Glutamatergic neuron (in vitro differentiated cells): ENCODE results near the gene ROS1. TPM values are rescaled to one million over a fixed set of nuclear protein-coding genes. Genes with fewer than 3 reads are reported as not detected.

Source experiments
- DNase-seq: peaks from one replicate; pipeline ENCODE4 v3.0.0; 2022
- H3K27ac Mint-ChIP-seq: one replicate; pipeline ENCODE4 v1.8.0; 2020; ENCODE audit warnings: mild to moderate bottlenecking, mixed read lengths, inconsistent platforms; ENCODE audit not compliant: unreplicated experiment
- H3K27me3 Mint-ChIP-seq: one replicate; pipeline ENCODE4 v1.8.0; 2020; ENCODE audit warnings: mild to moderate bottlenecking, moderate library complexity, mixed read lengths, inconsistent platforms; ENCODE audit not compliant: unreplicated experiment
- H3K36me3 Mint-ChIP-seq: one replicate; pipeline ENCODE4 v1.8.0; 2020; ENCODE audit warnings: mild to moderate bottlenecking, mixed read lengths, inconsistent platforms; ENCODE audit not compliant: unreplicated experiment
- H3K4me1 Mint-ChIP-seq: one replicate; pipeline ENCODE4 v1.8.0; 2020; ENCODE audit warnings: mild to moderate bottlenecking, low read depth, mixed read lengths, inconsistent platforms; ENCODE audit not compliant: unreplicated experiment
- H3K4me3 Mint-ChIP-seq: one replicate; pipeline ENCODE4 v1.8.0; 2020; ENCODE audit warnings: mild to moderate bottlenecking, mixed read lengths, inconsistent platforms; ENCODE audit not compliant: unreplicated experiment
- H3K9me3 Mint-ChIP-seq: one replicate; pipeline ENCODE4 v1.8.0; 2020; ENCODE audit warnings: mild to moderate bottlenecking, moderate library complexity, mixed read lengths, inconsistent platforms; ENCODE audit not compliant: unreplicated experiment
- total RNA-seq: library from RNA; stranded (reverse); fragmentation: NEBNext Ultra II Directional; extraction: Animal tissue kit (Norgen Biotek cat#: 25700); gene quantifications from one replicate; pipeline ENCODE4 v1.2.1, GENCODE V29; 2021; ENCODE audit not compliant: unreplicated experiment
- TF ChIP-seq, protein P1 (sequence below): fragments of 200-600 bp; sonication (generic); IDR thresholded peaks from one replicate; pipeline ENCODE4 v1.5.0; 2021; ENCODE audit not compliant: partially characterized antibody, unreplicated experiment

ROS1 gene
- total RNA-seq, 1 donor from 2014 or later: not detected

DNA sequence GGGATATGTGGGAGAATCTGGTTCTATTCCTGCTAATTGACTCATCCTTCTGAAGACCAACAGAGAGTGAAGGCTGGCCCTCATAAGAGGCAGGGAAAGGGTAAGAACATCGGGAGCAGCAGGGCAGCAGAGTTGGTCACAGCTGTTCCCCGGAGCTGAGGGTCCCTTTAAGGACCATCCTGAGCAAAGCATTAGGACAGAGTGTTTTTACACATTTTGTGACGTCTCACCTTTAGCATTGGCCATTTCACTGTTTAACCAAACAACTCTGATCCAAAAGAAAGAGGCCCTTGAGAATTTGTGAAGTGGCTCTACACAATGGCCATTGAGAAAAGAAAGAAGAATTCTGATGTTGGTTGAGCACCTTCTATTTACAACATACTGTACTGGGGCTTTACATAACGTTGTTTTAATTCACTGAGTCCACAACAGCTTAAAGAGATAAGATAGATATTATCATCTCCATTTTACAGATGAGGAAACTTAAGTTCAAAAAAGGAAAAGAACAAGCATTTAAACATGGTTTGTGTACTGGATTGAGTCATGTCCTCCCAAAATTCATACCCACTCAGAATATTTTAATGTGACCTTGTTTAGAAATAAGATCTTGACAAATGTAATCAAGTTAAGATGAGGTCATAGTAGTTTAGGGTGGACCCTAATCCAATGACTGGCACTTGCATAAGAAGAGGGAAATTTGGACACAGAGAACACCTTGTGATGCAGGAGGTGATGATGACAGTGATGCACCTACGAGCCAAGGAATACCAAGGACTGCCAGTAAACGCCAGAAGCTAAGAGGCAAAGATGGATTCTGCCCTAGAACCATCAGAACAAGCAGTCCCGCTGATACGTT is 98.4 kb downstream of the ROS1 start:
- H3K4me1 Mint-ChIP-seq: no peaks in the 10 kb centered on the region
- no peak for DNase-seq
- no peak overlapping the region for H3K4me3 Mint-ChIP-seq
- TF ChIP-seq, protein P1, sequence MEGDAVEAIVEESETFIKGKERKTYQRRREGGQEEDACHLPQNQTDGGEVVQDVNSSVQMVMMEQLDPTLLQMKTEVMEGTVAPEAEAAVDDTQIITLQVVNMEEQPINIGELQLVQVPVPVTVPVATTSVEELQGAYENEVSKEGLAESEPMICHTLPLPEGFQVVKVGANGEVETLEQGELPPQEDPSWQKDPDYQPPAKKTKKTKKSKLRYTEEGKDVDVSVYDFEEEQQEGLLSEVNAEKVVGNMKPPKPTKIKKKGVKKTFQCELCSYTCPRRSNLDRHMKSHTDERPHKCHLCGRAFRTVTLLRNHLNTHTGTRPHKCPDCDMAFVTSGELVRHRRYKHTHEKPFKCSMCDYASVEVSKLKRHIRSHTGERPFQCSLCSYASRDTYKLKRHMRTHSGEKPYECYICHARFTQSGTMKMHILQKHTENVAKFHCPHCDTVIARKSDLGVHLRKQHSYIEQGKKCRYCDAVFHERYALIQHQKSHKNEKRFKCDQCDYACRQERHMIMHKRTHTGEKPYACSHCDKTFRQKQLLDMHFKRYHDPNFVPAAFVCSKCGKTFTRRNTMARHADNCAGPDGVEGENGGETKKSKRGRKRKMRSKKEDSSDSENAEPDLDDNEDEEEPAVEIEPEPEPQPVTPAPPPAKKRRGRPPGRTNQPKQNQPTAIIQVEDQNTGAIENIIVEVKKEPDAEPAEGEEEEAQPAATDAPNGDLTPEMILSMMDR: no peak
- no peaks in the 10 kb centered on the region for H3K27me3 Mint-ChIP-seq
- H3K27ac Mint-ChIP-seq: no peak overlapping the region
- no peaks in the 10 kb centered on the region for H3K9me3 Mint-ChIP-seq
- H3K36me3 Mint-ChIP-seq: no peaks in the 10 kb centered on the region

GRCh38 chr6:117326396-117326795 is 99.3 kb downstream of the ROS1 start:
- Mint-ChIP-seq H3K27ac (no peak overlapping the region), H3K4me3 (no peak overlapping the region), H3K9me3 (no peaks in the 10 kb centered on the region), H3K27me3 (no peaks in the 10 kb centered on the region), H3K36me3 (no peaks in the 10 kb centered on the region), H3K4me1 (no peaks in the 10 kb centered on the region)
- TF ChIP-seq, protein P1: no peak
- DNase-seq: no peak

GRCh38 chr6:117317261-117317660 is 108.5 kb downstream of the ROS1 start:
- no peak overlapping the region for H3K4me3 Mint-ChIP-seq
- no peak overlapping the region for H3K27ac Mint-ChIP-seq
- peaks cover 1% of the 10 kb centered on the region for H3K9me3 Mint-ChIP-seq
- H3K36me3 Mint-ChIP-seq: no peaks in the 10 kb centered on the region
- TF ChIP-seq, protein P1: peak; percentile 23
- H3K27me3 Mint-ChIP-seq: no peaks in the 10 kb centered on the region
- no peak for DNase-seq
- H3K4me1 Mint-ChIP-seq: no peaks in the 10 kb centered on the region

GRCh38 chr6:117311726-117312125 is 114.0 kb downstream of the ROS1 start:
- Mint-ChIP-seq H3K36me3 (no peaks in the 10 kb centered on the region), H3K9me3 (peaks cover 2% of the 10 kb centered on the region), H3K27me3 (no peaks in the 10 kb centered on the region), H3K27ac (no peak overlapping the region), H3K4me1 (no peaks in the 10 kb centered on the region), H3K4me3 (no peak overlapping the region)
- no peak for DNase-seq
- TF ChIP-seq, protein P1: no peak

- Mint-ChIP-seq H3K27me3 (no peaks in the 10 kb centered on the region), H3K36me3 (no peaks in the 10 kb centered on the region)
- DNase-seq: no peak
Observed at GRCh38 chr6:117311310-117311709, 114.4 kb downstream of the ROS1 start.

More at GRCh38 chr6:117311310-117311709, 114.4 kb downstream of the ROS1 start:
- no peak overlapping the region for H3K4me3 Mint-ChIP-seq
- TF ChIP-seq, protein P1: no peak
- H3K27ac Mint-ChIP-seq: no peak overlapping the region
- peaks cover 2% of the 10 kb centered on the region for H3K9me3 Mint-ChIP-seq
- H3K4me1 Mint-ChIP-seq: no peaks in the 10 kb centered on the region
